Neuronal stem cell (in vitro differentiated cells): ENCODE data around the gene CATSPER3.

Source experiments
- DNase-seq: peaks from one replicate; pipeline ENCODE4 v3.0.0-alpha.2; 2013; ENCODE audit warnings: low spot score
- H2AFZ ChIP-seq: one replicate; pipeline ENCODE4 v1.6.1; 2013; ENCODE audit warnings: mild to moderate bottlenecking, low read length, inconsistent platforms
- H2AK5ac ChIP-seq: 2 replicates; pipeline ENCODE4 v1.6.1; 2013; ENCODE audit warnings: low read depth, mild to moderate bottlenecking, inconsistent platforms, low read length, moderate library complexity, mixed read lengths
- H2BK120ac ChIP-seq: 2 replicates; pipeline ENCODE4 v1.6.1; 2013; ENCODE audit warnings: low read depth, mild to moderate bottlenecking, inconsistent platforms, low read length, moderate library complexity, mixed read lengths
- H2BK12ac ChIP-seq: one replicate; pipeline ENCODE4 v1.6.1; 2013; ENCODE audit warnings: low read length, inconsistent platforms
- H2BK15ac ChIP-seq: 2 replicates; pipeline ENCODE4 v1.6.1; 2013; ENCODE audit warnings: mild to moderate bottlenecking, low read length, inconsistent platforms, mixed read lengths
- H2BK5ac ChIP-seq: one replicate; pipeline ENCODE4 v1.6.1; 2013; ENCODE audit warnings: inconsistent platforms, mild to moderate bottlenecking, low read length, moderate library complexity
- H3K14ac ChIP-seq: one replicate; pipeline ENCODE4 v1.6.1; 2013; ENCODE audit warnings: low read length, inconsistent platforms
- H3K18ac ChIP-seq: 2 replicates; pipeline ENCODE4 v1.6.1; 2013; ENCODE audit warnings: low read length, inconsistent platforms
- H3K23ac ChIP-seq: 2 replicates; pipeline ENCODE4 v1.6.1; 2013; ENCODE audit warnings: low read depth, mild to moderate bottlenecking, mixed read lengths, low read length, inconsistent platforms; ENCODE audit not compliant: poor library complexity
- H3K27ac ChIP-seq: replicated peaks from 3 replicates; pipeline ENCODE4 v1.5.1; 2013; ENCODE audit warnings: low read length, inconsistent platforms
- H3K27me3 ChIP-seq, 3 experiments: 2 replicates each; pipeline ENCODE4 v1.6.1; 2013; ENCODE audit warnings: low read length in 3 of 3, mild to moderate bottlenecking in 2 of 3, inconsistent platforms in 1 of 3, low read depth in 1 of 3, mixed read lengths in 1 of 3, moderate library complexity in 1 of 3; ENCODE audit not compliant: control insufficient read depth in 3 of 3, insufficient read depth in 3 of 3
- H3K36me3 ChIP-seq, 2 donors: replicated peaks in 1 of 2; 2 replicates each; pipeline ENCODE4 v1.6.1; 2013; ENCODE audit warnings: low read length in 2 of 2; ENCODE audit not compliant: control insufficient read depth in 2 of 2, insufficient read depth in 2 of 2
- H3K4ac ChIP-seq: 2 replicates; pipeline ENCODE4 v1.6.1; 2013; ENCODE audit warnings: inconsistent platforms, mild to moderate bottlenecking, low read length, moderate library complexity
- H3K4me1 ChIP-seq, 2 donors: 1 replicate in 1 of 2; 2 replicates in 1 of 2; pipeline ENCODE4 v1.6.1; 2013; ENCODE audit warnings: low read length in 2 of 2, low read depth in 1 of 2; ENCODE audit not compliant: control insufficient read depth in 2 of 2, insufficient read depth in 1 of 2
- H3K4me2 ChIP-seq: one replicate; pipeline ENCODE4 v1.6.1; 2013; ENCODE audit warnings: mild to moderate bottlenecking, low read length, inconsistent platforms; ENCODE audit not compliant: insufficient read depth, poor library complexity, severe bottlenecking
- H3K4me3 ChIP-seq, 2 donors: 2 replicates each; pipeline ENCODE4 v1.5.1; 2013; ENCODE audit warnings: low read length in 2 of 2, mild to moderate bottlenecking in 2 of 2, inconsistent platforms in 1 of 2, moderate library complexity in 1 of 2
- H3K79me1 ChIP-seq: one replicate; pipeline ENCODE4 v1.6.1; 2013; ENCODE audit warnings: low read depth, mild to moderate bottlenecking, inconsistent platforms, low read length, moderate library complexity
- H3K9ac ChIP-seq: one replicate; pipeline ENCODE4 v1.6.1; 2013; ENCODE audit warnings: mild to moderate bottlenecking, low read depth, low read length, inconsistent platforms; ENCODE audit not compliant: poor library complexity
- H3K9me3 ChIP-seq, 2 donors: replicated peaks in 1 of 2; 2 replicates each; pipeline versions ENCODE3 to v1.6.1; 2013; ENCODE audit warnings: low read length in 2 of 2, mild to moderate bottlenecking in 2 of 2, inconsistent platforms in 1 of 2, low read depth in 1 of 2, mixed read lengths in 1 of 2, moderate library complexity in 1 of 2; ENCODE audit not compliant: control insufficient read depth in 2 of 2, insufficient read depth in 1 of 2
- H4K8ac ChIP-seq: one replicate; pipeline ENCODE4 v1.6.1; 2013; ENCODE audit warnings: low read depth, mild to moderate bottlenecking, inconsistent platforms, low read length, moderate library complexity
- H4K91ac ChIP-seq: one replicate; pipeline ENCODE4 v1.6.1; 2013; ENCODE audit warnings: low read length, low read depth, mild to moderate bottlenecking, inconsistent platforms; ENCODE audit not compliant: poor library complexity
- WGBS, 2 donors: extraction: QIAGEN DNeasy Blood & Tissue Kit; methylation state at CpG; one replicate each; pipeline ENCODE4 v1.1.7; 2013; ENCODE audit warnings: missing lambda C conversion rate in 2 of 2, mixed read lengths in 1 of 2; ENCODE audit not compliant: insufficient read length in 2 of 2, insufficient replicate concordance in 1 of 2; ENCODE audit errors: extremely low coverage in 2 of 2; 5-methylcytosine and 5-hydroxymethylcytosine counted together

Gene CATSPER3

DNA sequence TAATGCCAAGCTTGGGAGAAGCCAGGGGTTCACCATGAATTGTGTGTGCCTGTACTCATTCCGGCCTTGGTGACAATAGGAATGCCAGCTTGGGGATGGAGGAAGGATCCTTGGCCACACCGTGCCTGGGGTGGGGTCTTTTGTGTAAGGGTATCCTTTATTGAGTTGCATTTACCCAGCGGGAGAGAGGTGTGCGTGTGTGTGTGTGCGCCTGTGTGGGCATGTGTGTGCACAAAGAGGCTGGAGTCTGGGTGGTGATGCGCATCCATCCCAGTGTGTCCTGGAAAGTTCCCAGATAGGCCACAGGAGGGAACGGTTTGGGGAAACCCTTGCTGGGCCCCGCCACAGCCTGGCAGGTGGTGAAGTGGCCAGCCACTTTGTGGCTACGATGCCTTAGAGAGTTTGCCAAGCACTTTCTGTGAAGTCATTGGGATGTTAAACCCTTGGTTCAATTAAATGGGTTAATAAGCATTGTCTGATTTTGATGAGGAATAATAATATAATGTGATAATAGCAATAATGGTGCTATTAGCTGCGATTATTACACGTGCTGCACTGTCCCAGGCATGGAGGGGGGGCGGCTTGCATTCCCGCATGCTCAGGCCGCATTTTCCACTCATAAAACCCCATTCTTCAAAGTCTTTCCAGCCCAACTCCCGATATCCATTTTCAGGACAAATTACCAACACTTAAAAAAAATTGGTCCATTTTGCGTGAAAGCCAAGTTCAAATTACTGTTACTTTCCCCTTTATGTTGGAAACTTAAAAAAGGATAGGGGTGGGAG, 52.6 kb downstream of the CATSPER3 start:
- Histone ChIP-seq H3K27ac (no peak overlapping the region), H3K4me2 (no peak overlapping the region), H3K27me3 (peaks cover 0 to 52% (median 7%) of the 10 kb centered on the region in 3 experiments), H2BK120ac (no peak overlapping the region), H2AK5ac (no peak overlapping the region), H3K79me1 (peaks cover 3% of the 10 kb centered on the region), H4K91ac (no peak overlapping the region), H3K4me1 (no peaks in the 10 kb centered on the region), H3K4ac (no peak overlapping the region), H2BK12ac (no peak overlapping the region), H4K8ac (no peak overlapping the region), H3K14ac (no peak overlapping the region), H2AFZ (no peak overlapping the region), H2BK5ac (no peak overlapping the region), H2BK15ac (no peak overlapping the region), H3K36me3 (no peaks in the 10 kb centered on the region), H3K18ac (peak overlapping the region; percentile 21), H3K23ac (no peak overlapping the region), H3K4me3 (no peak overlapping the region), H3K9ac (no peak overlapping the region), H3K9me3 (no peaks in the 10 kb centered on the region)
- DNase-seq: no peak
- no CpG with 5 or more reads among the region's 16 CpGs for WGBS, 2 donors

DNA sequence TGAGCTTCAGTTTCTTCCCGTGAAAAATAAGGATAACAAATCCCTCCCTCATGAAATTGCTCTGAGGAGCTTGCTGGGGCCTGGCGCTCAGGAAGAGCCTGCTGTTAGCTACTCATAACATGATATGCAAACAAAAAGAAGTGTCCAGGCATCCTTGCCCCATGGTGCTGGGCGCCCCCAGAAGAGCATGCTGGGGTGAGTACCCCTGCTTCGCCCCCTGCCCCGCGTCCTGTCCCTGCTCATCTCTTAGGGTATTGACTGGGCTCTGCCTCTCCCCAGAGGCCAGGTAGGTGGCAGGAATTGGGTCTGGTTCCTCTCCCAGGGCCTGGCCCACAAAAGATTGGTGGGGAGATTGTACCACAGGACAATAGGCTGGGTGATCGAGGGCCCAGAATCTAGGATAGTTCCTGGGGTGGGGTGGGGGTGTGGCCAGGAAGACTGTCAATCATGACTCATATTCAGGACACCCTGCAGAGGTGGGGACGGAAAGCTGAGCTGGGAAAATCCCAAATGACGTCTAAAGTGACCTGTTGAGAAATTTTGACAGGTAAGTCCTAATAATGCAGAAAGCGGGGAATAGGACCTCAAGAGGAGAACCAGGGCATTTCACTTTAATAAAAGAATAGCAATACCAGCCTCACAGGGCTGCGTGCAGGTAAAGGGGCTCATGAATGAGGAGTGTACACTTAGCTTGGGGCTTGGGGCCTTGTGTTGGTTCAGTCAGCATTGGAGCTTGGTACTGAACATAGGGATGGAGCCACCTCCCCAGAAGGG, 57.4 kb downstream of the CATSPER3 start:
- no peak overlapping the region for H3K4ac ChIP-seq

DNA sequence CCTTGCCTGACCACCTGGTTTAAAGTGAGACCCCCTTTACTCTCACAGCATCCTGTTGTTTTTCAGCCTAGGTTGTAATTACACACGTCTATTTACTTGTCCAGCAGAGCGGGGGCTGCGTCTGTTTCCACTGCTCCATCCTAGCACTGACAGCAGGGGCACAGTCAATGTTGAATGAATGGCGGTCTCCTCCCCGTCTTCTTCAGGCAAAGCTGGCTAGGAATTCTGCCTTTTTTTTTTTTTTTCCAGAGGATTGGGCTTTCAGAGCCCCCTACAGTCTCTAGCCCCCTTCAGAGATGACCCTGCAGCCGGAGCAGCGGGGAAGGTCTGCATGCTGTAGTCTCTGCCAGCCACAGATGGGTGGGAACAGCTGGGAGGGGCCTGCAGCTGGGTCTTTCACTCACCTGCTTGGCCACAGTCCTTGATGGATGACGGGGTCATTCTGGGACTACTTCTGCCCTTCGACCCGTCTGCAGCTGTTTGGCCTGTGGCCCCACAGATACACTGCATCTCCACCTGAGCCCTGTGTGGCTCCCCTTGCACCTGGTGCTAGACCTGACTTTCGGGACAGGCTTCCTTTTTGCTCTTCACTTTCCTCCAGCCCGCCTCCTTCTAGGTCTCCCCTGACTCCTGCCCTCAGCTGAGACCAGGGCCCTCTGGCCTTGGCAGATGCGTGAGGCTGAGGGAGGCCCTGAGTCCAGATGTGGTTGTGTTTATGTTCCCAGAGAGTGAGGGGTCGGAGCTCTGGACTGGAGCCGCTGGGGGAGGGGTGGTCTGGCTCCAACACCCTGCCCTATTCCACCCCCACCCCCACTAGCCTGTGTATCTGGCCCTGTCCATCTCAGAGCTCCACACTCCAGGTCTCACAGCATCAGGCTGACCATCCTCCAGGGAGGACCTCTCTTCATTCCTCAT, 58.3 kb downstream of the CATSPER3 start:
- Histone ChIP-seq H3K27me3 (peaks cover 38 to 86% (median 64%) of the 10 kb centered on the region in 3 experiments), H2AK5ac (no peak overlapping the region), H3K4ac (no peak overlapping the region), H3K27ac (no peak overlapping the region), H2AFZ (no peak overlapping the region), H2BK5ac (no peak overlapping the region), H3K36me3 (no peaks in the 10 kb centered on the region), H3K4me3 (no peak overlapping the region), H3K23ac (no peak overlapping the region), H3K4me2 (no peak overlapping the region), H3K4me1 (peaks cover 0 to 2% of the 10 kb centered on the region in 2 donors), H4K8ac (no peak overlapping the region), H2BK120ac (no peak overlapping the region), H3K79me1 (peaks cover 5% of the 10 kb centered on the region), H3K18ac (no peak overlapping the region), H3K14ac (no peak overlapping the region), H3K9me3 (peaks cover 0 to 3% of the 10 kb centered on the region in 2 donors), H3K9ac (no peak overlapping the region), H4K91ac (no peak overlapping the region), H2BK12ac (no peak overlapping the region), H2BK15ac (no peak overlapping the region)
- no peak for DNase-seq
- no CpG with 5 or more reads among the region's 15 CpGs for WGBS, 2 donors

More for the DNA sequence above, 57.4 kb downstream of the CATSPER3 start:
- Histone ChIP-seq H3K79me1 (peaks cover 5% of the 10 kb centered on the region), H3K4me3 (no peak overlapping the region), H2BK120ac (no peak overlapping the region), H3K27me3 (peaks cover 30 to 85% (median 56%) of the 10 kb centered on the region in 3 experiments), H4K8ac (no peak overlapping the region), H3K4me2 (no peak overlapping the region), H3K36me3 (no peaks in the 10 kb centered on the region), H3K9me3 (peaks cover 0 to 3% of the 10 kb centered on the region in 2 donors), H3K9ac (no peak overlapping the region), H2BK5ac (no peak overlapping the region), H4K91ac (no peak overlapping the region), H2BK15ac (peak overlapping the region; percentile 71), H3K27ac (no peak overlapping the region), H3K18ac (no peak overlapping the region), H3K23ac (no peak overlapping the region), H3K4me1 (peaks cover 0 to 2% of the 10 kb centered on the region in 2 donors), H2AK5ac (peak overlapping the region; percentile 10), H2AFZ (no peak overlapping the region), H2BK12ac (no peak overlapping the region), H3K14ac (no peak overlapping the region)
- no CpG with 5 or more reads among the region's 11 CpGs for WGBS, 2 donors
- no peak for DNase-seq
